Non-pigmented ciliary epithelial cell (primary cell): Measurements from ENCODE around the gene POLR3A.
"Not testable (repeated sequence)": the region's sequence is repeated elsewhere in the genome, so short reads cannot be mapped to it uniquely, and the experiment has no call there.

Source experiments
- DNase-seq: peaks from one replicate; pipeline ENCODE4 v3.0.0-alpha.2; 2010; ENCODE audit warnings: low read depth

Gene POLR3A

GRCh38 chr10:78019264-78019663, 10.1 kb downstream of the POLR3A start:
- no peak for DNase-seq

DNA sequence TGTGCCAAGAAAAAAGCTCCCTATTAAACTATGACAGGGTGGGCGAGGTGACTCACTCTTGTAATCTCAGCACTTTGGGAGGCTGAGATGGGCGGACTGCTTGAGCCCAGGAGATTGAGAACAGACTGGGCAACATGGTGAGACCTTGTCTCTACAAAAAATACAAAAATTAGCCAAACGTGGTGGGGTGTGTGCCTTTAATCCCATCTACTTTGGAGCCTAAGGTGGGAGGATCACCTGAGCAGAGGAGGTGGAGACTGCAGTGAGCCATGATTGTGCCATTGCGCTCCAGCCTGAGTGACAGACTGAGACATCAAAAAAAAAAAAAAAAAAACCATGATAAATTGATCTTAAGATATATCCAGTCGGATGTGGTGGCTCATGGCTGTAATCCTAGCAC, 11.5 kb downstream of the POLR3A start:
- DNase-seq: no peak

- DNase-seq: no peak
Observed at GRCh38 chr10:78015546-78015945, 13.8 kb downstream of the POLR3A start.

DNA sequence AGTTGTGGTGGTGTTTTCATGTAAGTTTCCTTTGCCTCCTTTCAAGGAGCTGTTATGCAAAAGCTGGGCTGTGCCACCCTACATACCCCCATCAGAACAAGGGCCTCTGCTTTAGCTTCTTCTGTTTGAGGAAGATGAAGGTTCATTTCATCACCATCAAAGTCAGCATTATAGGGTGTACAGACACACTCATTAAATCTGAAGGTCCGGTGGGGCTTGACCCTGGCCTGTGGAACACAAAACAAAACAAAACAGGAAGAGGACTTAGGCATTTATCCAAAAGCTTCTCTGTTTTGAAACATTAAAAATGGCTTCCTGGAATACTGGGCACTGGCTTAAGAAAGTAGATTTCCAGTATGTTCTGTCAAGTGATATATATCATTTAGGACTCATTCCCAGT, 15.8 kb downstream of the POLR3A start:
- no peak for DNase-seq

GRCh38 chr10:78011065-78011464, 18.2 kb downstream of the POLR3A start:
- DNase-seq: no peak

DNA sequence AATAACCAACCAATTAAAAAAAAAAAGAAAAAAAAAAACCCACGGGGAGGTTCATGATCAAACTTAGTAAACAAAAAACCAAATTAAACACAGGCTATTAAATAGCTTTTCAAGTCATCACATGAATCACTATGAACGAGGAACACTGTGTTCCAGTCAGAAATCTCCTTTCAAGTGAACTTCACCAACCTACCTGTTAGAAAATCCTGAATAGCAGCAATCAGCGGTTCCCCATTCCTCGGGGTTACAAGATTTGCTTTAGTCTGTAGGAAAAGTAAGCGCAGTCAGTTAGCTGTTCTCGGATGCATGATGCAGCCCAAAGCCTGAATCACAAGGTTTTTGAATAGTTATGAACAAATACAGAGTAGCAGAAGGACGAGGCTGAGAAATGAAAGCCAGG, 19.0 kb downstream of the POLR3A start:
- no peak for DNase-seq

DNA sequence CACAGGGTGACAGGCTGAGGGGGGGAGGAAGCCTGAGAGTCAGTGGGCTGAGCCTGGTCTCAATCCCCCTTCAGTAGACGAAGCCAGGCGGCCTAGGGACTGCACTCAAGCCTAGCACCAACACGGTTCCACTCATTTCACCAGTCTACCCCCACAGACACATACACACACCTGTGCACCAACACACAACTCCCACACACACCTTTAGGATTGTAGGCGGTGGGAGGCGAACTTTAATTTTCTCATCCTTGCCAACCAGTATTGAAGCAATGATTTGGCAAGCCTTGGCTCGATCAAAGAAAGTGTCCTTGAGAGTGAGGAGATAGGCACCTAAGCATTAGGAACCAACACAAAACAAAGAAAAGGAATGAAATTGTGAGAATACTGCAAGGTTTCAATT, 19.7 kb downstream of the POLR3A start:
- DNase-seq: no peak

DNA sequence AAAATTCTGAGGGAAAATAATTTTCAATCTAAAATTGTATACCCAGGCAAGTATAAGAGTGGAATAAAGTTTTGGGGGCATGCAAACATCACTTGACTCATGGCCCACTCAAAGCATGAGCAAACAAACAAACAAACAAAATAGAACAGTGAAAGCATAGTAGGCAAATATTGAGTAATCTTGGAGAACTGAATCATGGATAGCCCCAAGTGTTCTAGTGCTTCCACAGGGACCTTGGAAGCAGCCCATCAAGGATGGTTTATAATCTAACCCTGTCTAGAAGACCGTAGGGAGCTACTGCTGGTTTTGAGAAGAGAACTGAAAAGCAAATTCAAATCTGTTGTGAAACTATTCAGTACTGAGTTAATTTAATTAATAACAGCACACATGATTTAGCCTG, 22.1 kb downstream of the POLR3A start:
- DNase-seq: no peak

- no peak for DNase-seq
Observed at GRCh38 chr10:78004215-78005026, 24.9 kb downstream of the POLR3A start.

GRCh38 chr10:78002541-78003288, 26.6 kb downstream of the POLR3A start:
- no peak for DNase-seq

GRCh38 chr10:78000956-78001472, 28.3 kb downstream of the POLR3A start:
- DNase-seq: no peak

- DNase-seq: no peak
Observed at GRCh38 chr10:78000206-78000605, 29.1 kb downstream of the POLR3A start.

DNA sequence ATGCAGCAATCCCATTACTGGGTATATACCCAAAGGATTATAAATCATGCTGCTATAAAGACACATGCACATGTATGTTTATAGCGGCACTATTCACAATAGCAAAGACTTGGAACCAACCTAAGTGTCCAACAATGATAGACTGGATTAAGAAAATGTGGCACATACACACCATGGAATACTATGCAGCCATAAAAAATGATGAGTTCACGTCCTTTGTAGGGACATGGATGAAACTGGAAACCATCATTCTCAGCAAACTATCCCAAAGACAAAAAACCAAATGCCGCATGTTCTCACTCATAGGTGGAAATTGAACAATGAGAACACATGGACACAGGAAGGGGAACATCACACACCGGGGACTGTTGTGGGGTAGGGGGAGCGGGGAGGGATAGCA, 30.5 kb downstream of the POLR3A start:
- DNase-seq: not testable (repeated sequence)

DNA sequence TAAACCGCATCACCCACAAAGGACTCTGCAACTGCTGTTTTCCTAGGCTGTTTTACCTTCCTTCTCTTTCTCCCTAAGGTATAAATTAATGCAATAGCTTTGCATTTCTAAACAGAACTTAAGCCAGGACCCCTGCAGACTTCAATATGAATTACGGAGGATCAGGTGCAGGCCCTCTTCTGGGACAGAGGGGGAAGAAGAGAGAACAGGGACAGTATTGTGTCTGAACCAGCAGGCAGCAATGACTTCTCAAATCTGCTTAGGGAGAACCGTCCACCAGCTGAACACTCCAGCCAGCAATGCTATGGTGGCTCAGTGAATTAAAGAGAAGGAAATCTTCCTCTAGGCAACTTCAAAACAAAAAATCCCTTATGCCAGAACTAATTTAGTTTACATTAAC, 35.7 kb downstream of the POLR3A start:
- no peak for DNase-seq

- no peak for DNase-seq
Observed at GRCh38 chr10:77989081-77989724, 40.1 kb downstream of the POLR3A start.

DNA sequence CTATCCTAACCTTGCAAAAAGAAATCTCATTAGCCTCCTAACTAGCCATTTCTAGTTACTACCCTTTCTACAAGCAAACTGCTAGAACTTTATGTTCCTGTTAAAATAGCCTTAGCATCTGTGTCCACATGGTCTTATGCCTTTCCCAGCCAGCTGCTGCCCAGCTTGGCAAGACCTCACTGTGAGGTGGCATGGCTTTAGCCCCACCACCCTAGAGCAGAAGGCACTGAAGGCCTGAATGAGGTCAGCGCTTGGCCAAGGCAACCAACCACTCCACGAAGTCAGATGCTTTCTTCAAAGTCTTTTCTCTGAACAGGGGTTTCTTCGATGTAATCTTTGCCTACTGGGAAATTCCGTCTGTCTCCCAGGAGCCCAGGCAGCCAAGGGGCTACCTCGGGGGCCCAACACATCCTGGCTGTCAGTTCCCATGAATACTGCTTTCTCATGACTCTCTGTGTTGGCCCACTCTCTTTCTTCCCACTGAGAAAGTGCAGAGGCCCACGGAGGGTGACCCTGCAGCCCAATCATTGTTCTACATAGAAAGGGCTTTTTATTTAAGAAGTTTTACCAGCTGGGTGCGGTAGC, 41.6 kb downstream of the POLR3A start:
- DNase-seq: no peak

- DNase-seq: no peak
Observed at GRCh38 chr10:77984986-77985385, 44.3 kb downstream of the POLR3A start.

GRCh38 chr10:77983384-77984341, 45.7 kb downstream of the POLR3A start:
- DNase-seq: peak; percentile 51

DNA sequence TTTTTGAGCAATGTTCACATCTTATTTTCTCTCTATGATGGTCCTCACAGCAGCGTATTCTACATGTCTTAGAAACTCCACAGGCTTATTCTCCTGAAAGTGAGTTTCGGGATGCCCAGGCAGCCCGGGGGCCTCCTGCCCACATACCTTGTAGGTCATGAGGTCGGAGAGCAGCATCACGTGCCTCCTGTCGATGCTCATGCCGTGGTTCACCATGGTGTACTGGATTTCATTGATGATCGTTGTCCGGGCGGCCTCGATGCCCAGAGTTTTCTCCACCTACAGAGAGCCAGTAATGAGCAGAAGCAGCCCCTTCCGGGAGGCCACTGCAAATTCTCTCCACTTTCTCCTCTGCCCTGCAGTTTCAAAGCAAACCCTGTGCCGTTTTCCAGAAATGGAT, 48.0 kb downstream of the POLR3A start:
- no peak for DNase-seq

DNA sequence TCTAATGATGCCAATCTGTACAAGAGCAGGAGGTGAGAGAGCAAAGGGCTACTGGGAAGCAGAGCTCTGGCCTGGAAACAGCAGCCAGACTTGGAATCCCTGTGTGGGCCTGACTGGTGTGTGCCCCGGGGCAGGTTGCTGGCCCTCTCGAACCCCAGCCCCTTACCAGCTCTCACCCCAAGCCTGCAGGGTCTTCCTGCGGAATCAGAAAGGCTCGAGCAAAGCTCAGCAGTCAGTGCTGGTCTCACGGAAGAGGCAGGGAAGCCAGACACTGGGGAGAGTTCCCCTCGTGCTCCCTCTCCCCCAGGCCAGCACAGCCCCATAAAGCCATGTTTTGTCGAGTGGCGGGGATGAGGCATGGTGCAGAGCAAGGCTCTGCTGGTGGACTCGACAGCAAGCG, 50.1 kb downstream of the POLR3A start:
- no peak for DNase-seq

GRCh38 chr10:77978360-77978759, 51.0 kb downstream of the POLR3A start:
- no peak for DNase-seq
